OCI-M2 (cell line): ENCODE measurements around the gene FGD6.
"Not testable (repeated sequence)": the region's sequence is repeated elsewhere in the genome, so short reads cannot be mapped to it uniquely, and the experiment has no call there.

Experiments used
- DNase-seq: peaks from one replicate; lab custom pipeline; 2025; ENCODE audit not compliant: unreplicated experiment; lab: John Stamatoyannopoulos, UW

Gene FGD6

GRCh38 chr12:95205685-95206084 is 11.6 kb downstream of the FGD6 start:
- no peak for DNase-seq

GRCh38 chr12:95205016-95205624 is 12.1 kb downstream of the FGD6 start:
- DNase-seq: no peak

- DNase-seq: no peak
Measured at GRCh38 chr12:95204141-95204866, 13.0 kb downstream of the FGD6 start.

- DNase-seq: no peak
Measured at GRCh38 chr12:95203487-95204030, 13.7 kb downstream of the FGD6 start.

- DNase-seq: no peak
Measured at GRCh38 chr12:95202691-95203486, 14.4 kb downstream of the FGD6 start.

GRCh38 chr12:95201056-95201670 is 16.1 kb downstream of the FGD6 start:
- no peak for DNase-seq

GRCh38 chr12:95200128-95200894 is 17.0 kb downstream of the FGD6 start:
- DNase-seq: no peak

- DNase-seq: no peak
Measured at GRCh38 chr12:95198914-95199313, 18.4 kb downstream of the FGD6 start.

GRCh38 chr12:95197636-95198035 is 19.6 kb downstream of the FGD6 start:
- no peak for DNase-seq

GRCh38 chr12:95196875-95197569 is 20.2 kb downstream of the FGD6 start:
- DNase-seq: not testable (repeated sequence)

- DNase-seq: no peak
Measured at GRCh38 chr12:95195122-95195521, 22.1 kb downstream of the FGD6 start.

- DNase-seq: no peak
Measured at GRCh38 chr12:95193139-95193538, 24.1 kb downstream of the FGD6 start.

- DNase-seq: no peak
Measured at GRCh38 chr12:95192271-95192670, 25.0 kb downstream of the FGD6 start.

GRCh38 chr12:95191060-95191696 is 26.1 kb downstream of the FGD6 start:
- no peak for DNase-seq

GRCh38 chr12:95187865-95188415 is 29.3 kb downstream of the FGD6 start:
- no peak for DNase-seq

- DNase-seq: no peak
Measured at GRCh38 chr12:95185854-95186253, 31.4 kb downstream of the FGD6 start.

- DNase-seq: no peak
Measured at GRCh38 chr12:95185072-95185471, 32.2 kb downstream of the FGD6 start.

- DNase-seq: no peak
Measured at GRCh38 chr12:95184121-95184520, 33.1 kb downstream of the FGD6 start.

- DNase-seq: no peak
Measured at GRCh38 chr12:95182868-95183415, 34.3 kb downstream of the FGD6 start.
